Activated CD8-positive, alpha-beta memory T cell treated with anti-CD3 and anti-CD28 coated beads, Interleukin-2, amount 50 U/mL, for 1 hour (primary cell): ENCODE measurements around the gene AGER.
"Not testable (repeated sequence)": the region's sequence is repeated elsewhere in the genome, so short reads cannot be mapped to it uniquely, and the experiment has no call there.

Experiments
- DNase-seq: peaks from one replicate; pipeline ENCODE4 v3.0.0-alpha.2; 2020; ENCODE audit errors: extremely low read depth

AGER gene

GRCh38 chr6:32198866-32199265 lies 14.8 kb upstream of the AGER start:
- no peak for DNase-seq

GRCh38 chr6:32198345-32198696 lies 14.3 kb upstream of the AGER start:
- DNase-seq: no peak

GRCh38 chr6:32196682-32197616 lies 12.9 kb upstream of the AGER start:
- no peak for DNase-seq

- no peak for DNase-seq
Measured at GRCh38 chr6:32195902-32196681, 12.0 kb upstream of the AGER start.

GRCh38 chr6:32195652-32195901 lies 11.5 kb upstream of the AGER start:
- peak; percentile 99 for DNase-seq

GRCh38 chr6:32194825-32195651 lies 11.0 kb upstream of the AGER start:
- DNase-seq: no peak

- no peak for DNase-seq
Measured at GRCh38 chr6:32194388-32194787, 10.3 kb upstream of the AGER start.

GRCh38 chr6:32193096-32193495 lies 9.0 kb upstream of the AGER start:
- not testable (repeated sequence) for DNase-seq

GRCh38 chr6:32192608-32193039 lies 8.6 kb upstream of the AGER start, which contains the start of gene GPSM3:
Gene GPSM3 (minus strand): TSS chr6:32192643. CDS start chr6:32192513, 130 bp downstream.
- DNase-seq: no peak

GRCh38 chr6:32191696-32192607 lies 7.9 kb upstream of the AGER start:
- no peak for DNase-seq

GRCh38 chr6:32190911-32191677 lies 7.0 kb upstream of the AGER start:
- no peak for DNase-seq

- DNase-seq: peak; percentile 50
Measured at GRCh38 chr6:32190054-32190851, 6.2 kb upstream of the AGER start, which contains the start of gene PBX2. Gene PBX2 (minus strand): TSS chr6:32190202. CDS start chr6:32189915, 287 bp downstream.

- DNase-seq: no peak
Measured at GRCh38 chr6:32189742-32190053, 5.6 kb upstream of the AGER start.

GRCh38 chr6:32189069-32189741 lies 5.2 kb upstream of the AGER start:
- DNase-seq: no peak

GRCh38 chr6:32188381-32189068 lies 4.5 kb upstream of the AGER start:
- no peak for DNase-seq

- DNase-seq: not testable (repeated sequence)
Measured at GRCh38 chr6:32187725-32188380, 3.8 kb upstream of the AGER start.

- DNase-seq: no peak
Measured at GRCh38 chr6:32187009-32187709, 3.1 kb upstream of the AGER start.
